HepG2 (cell line): ENCODE results near the gene CMTM3. TPM values are rescaled to one million over a fixed set of nuclear protein-coding genes. Genes with fewer than 3 reads are reported as not detected.

Source experiments
- ASH2L ChIP-seq: fragments of 300-600, 200-600 bp; sonication (generic); IDR thresholded peaks from 2 replicates; pipeline ENCODE4 v1.7.0; 2017; ENCODE audit warnings: low read depth, mild to moderate bottlenecking, moderate library complexity, mixed read lengths, low read length; ENCODE audit not compliant: insufficient read length
- ATF6 ChIP-seq: sonication (generic); formaldehyde crosslinking; conservative IDR thresholded peaks from 2 replicates; pipeline ENCODE4 v1.4.0; 2020; ENCODE audit warnings: missing genetic modification reagents
- CHCHD3 ChIP-seq: sonication (generic); formaldehyde crosslinking; IDR thresholded peaks from 2 replicates; pipeline ENCODE4 v1.8.0; 2022; ENCODE audit warnings: mild to moderate bottlenecking, missing genetic modification reagents, moderate library complexity
- ELF1 ChIP-seq: sonication (generic); formaldehyde crosslinking; IDR thresholded peaks from 2 replicates; pipeline ENCODE4 v1.4.0; 2020; ENCODE audit warnings: missing genetic modification reagents
- FLYWCH1 ChIP-seq: sonication (generic); formaldehyde crosslinking; IDR thresholded peaks from 2 replicates; pipeline ENCODE4 v1.8.1; 2023; ENCODE audit warnings: mild to moderate bottlenecking, missing genetic modification reagents
- FOXJ3 ChIP-seq: sonication (generic); formaldehyde crosslinking; IDR thresholded peaks from 2 replicates; pipeline ENCODE4 v1.4.0; 2020; ENCODE audit warnings: missing genetic modification reagents, mild to moderate bottlenecking, borderline replicate concordance
- KDM2A ChIP-seq: sonication (generic); formaldehyde crosslinking; IDR thresholded peaks from 2 replicates; pipeline ENCODE4 v1.4.0; 2020; ENCODE audit warnings: low read depth, missing genetic modification reagents, borderline replicate concordance
- NFAT5 ChIP-seq: sonication (generic); formaldehyde crosslinking; IDR thresholded peaks from 2 replicates; pipeline ENCODE4 v1.4.0; 2020; ENCODE audit warnings: missing genetic modification reagents
- NR3C1 ChIP-seq: sonication (generic); formaldehyde crosslinking; IDR thresholded peaks from 2 replicates; pipeline ENCODE4 v1.4.0; 2020; ENCODE audit warnings: missing genetic modification reagents
- ZNF556 ChIP-seq: sonication (generic); formaldehyde crosslinking; IDR thresholded peaks from 2 replicates; pipeline ENCODE4 v1.4.0; 2020; ENCODE audit warnings: mild to moderate bottlenecking, missing genetic modification reagents, borderline replicate concordance
- ZNF770 ChIP-seq: sonication (generic); formaldehyde crosslinking; IDR thresholded peaks from 2 replicates; pipeline ENCODE4 v1.5.0; 2020; ENCODE audit warnings: mild to moderate bottlenecking, missing genetic modification reagents
- ZNF788 ChIP-seq: sonication (generic); formaldehyde crosslinking; IDR thresholded peaks from 2 replicates; pipeline ENCODE4 v1.5.0; 2020; ENCODE audit warnings: mild to moderate bottlenecking, missing genetic modification reagents, borderline replicate concordance
- polyA plus RNA-seq, 8 experiments: library from polyadenylated mRNA; depleted of rRNA in 3 of 8; stranded (reverse) in 7 of 8; unstranded in 1 of 8; fragments of >200 nt; fragmentation: Illumina TruSeq in 4 of 8; extraction: Trizol in 4 of 8; gene quantifications; 2 replicates each; pipeline versions ENCODE4 v1.2.1 to v1.2.3, GENCODE V29; 2011 to 2016; ENCODE audit warnings: low read depth in 4 of 8, missing spikeins in 1 of 8, mixed read lengths in 1 of 8; ENCODE audit not compliant: insufficient read depth in 1 of 8
- total RNA-seq, 5 experiments: library from RNA; depleted of rRNA; stranded (reverse); fragments of >200 nt; fragmentation: Illumina TruSeq; extraction: Trizol; gene quantifications; 2 replicates each; pipeline ENCODE4 v1.2.3, GENCODE V29; 2016; ENCODE audit warnings: low read depth in 1 of 5
- TF ChIP-seq, protein P1 (sequence below): sonication (generic); formaldehyde crosslinking; IDR thresholded peaks from 2 replicates; pipeline ENCODE4 v1.4.0; 2020; ENCODE audit warnings: missing genetic modification reagents, borderline replicate concordance

The CMTM3 gene
- total and polyA plus RNA-seq, 2 of the 13 experiments (the other 11 are each of a cell fraction or from before 2014, with no cell fraction given) = 29.2 to 48.7 TPM

- TF ChIP-seq, protein P1, sequence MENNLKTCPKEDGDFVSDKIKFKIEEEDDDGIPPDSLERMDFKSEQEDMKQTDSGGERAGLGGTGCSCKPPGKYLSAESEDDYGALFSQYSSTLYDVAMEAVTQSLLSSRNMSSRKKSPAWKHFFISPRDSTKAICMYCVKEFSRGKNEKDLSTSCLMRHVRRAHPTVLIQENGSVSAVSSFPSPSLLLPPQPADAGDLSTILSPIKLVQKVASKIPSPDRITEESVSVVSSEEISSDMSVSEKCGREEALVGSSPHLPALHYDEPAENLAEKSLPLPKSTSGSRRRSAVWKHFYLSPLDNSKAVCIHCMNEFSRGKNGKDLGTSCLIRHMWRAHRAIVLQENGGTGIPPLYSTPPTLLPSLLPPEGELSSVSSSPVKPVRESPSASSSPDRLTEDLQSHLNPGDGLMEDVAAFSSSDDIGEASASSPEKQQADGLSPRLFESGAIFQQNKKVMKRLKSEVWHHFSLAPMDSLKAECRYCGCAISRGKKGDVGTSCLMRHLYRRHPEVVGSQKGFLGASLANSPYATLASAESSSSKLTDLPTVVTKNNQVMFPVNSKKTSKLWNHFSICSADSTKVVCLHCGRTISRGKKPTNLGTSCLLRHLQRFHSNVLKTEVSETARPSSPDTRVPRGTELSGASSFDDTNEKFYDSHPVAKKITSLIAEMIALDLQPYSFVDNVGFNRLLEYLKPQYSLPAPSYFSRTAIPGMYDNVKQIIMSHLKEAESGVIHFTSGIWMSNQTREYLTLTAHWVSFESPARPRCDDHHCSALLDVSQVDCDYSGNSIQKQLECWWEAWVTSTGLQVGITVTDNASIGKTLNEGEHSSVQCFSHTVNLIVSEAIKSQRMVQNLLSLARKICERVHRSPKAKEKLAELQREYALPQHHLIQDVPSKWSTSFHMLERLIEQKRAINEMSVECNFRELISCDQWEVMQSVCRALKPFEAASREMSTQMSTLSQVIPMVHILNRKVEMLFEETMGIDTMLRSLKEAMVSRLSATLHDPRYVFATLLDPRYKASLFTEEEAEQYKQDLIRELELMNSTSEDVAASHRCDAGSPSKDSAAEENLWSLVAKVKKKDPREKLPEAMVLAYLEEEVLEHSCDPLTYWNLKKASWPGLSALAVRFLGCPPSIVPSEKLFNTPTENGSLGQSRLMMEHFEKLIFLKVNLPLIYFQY (CRISPR knock-in tag) = no peak
- TF ChIP-seq FLYWCH1 (no peak), ELF1 (CRISPR knock-in tag) (no peak; the same call in none of the 2 replicates), ZNF770 (CRISPR knock-in tag) (no peak), ZNF788 (CRISPR knock-in tag) (peak; percentile 85; the same call in 1 of the 2 replicates), NR3C1 (CRISPR knock-in tag) (no peak), NFAT5 (CRISPR knock-in tag) (0 out of 2 replicates have a peak, but pooled peaks have one; percentile 39), ASH2L (no peak), ATF6 (CRISPR knock-in tag) (no peak), KDM2A (CRISPR knock-in tag) (peak; percentile 75), FOXJ3 (CRISPR knock-in tag) (no peak), CHCHD3 (CRISPR knock-in tag) (no peak; the same call in 1 of the 2 replicates), ZNF556 (CRISPR knock-in tag) (peak; percentile 92; the same call in 1 of the 2 replicates)
Measured at GRCh38 chr16:66603537-66604375, 748 bp upstream of the CMTM3 start (continued).
